ENCODE data around the gene FBXL22. TPM values are rescaled to one million over a fixed set of nuclear protein-coding genes. Genes with fewer than 3 reads are reported as not detected.

Gene FBXL22
- total RNA-seq, 1 donor from 2014 or later = 1.4 TPM

DNA sequence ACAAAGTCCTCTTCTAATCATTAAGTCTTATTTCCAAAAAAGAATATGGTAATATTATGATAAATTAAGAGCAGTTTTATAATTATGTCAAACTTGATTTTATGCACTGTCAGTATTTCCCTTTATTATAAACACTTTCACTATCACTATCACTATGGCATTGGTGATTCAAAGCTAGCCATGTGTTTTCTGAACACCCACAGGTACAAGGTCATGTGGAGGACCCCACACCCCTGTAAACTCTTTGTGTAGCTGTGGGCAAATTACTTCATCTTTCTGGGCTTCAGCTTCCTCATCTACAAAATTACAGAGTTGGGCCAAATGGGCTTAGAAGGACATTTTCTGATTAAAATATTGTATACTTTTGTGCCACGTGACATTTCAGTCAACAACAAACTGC lies 41.7 kb downstream of the FBXL22 start:
- DNase-seq (no peak), ATAC-seq (no peak)
- no peaks in the 10 kb centered on the region for H3K4me1 ChIP-seq
- H3K36me3 ChIP-seq = peaks cover 99% of the 10 kb centered on the region
- H3K9me3 ChIP-seq = no peaks in the 10 kb centered on the region
- no peaks in the 10 kb centered on the region for H3K27me3 ChIP-seq (ENCODE audit: low read depth)
- H3K27ac ChIP-seq = no peak overlapping the region
- intact Hi-C loops (cut with DNase I) = no loop called here
- H3K4me3 ChIP-seq = no peak overlapping the region
- TF ChIP-seq, protein P1, sequence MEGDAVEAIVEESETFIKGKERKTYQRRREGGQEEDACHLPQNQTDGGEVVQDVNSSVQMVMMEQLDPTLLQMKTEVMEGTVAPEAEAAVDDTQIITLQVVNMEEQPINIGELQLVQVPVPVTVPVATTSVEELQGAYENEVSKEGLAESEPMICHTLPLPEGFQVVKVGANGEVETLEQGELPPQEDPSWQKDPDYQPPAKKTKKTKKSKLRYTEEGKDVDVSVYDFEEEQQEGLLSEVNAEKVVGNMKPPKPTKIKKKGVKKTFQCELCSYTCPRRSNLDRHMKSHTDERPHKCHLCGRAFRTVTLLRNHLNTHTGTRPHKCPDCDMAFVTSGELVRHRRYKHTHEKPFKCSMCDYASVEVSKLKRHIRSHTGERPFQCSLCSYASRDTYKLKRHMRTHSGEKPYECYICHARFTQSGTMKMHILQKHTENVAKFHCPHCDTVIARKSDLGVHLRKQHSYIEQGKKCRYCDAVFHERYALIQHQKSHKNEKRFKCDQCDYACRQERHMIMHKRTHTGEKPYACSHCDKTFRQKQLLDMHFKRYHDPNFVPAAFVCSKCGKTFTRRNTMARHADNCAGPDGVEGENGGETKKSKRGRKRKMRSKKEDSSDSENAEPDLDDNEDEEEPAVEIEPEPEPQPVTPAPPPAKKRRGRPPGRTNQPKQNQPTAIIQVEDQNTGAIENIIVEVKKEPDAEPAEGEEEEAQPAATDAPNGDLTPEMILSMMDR (IDR thresholded peaks at IDR 0.05) = no peak

DNA sequence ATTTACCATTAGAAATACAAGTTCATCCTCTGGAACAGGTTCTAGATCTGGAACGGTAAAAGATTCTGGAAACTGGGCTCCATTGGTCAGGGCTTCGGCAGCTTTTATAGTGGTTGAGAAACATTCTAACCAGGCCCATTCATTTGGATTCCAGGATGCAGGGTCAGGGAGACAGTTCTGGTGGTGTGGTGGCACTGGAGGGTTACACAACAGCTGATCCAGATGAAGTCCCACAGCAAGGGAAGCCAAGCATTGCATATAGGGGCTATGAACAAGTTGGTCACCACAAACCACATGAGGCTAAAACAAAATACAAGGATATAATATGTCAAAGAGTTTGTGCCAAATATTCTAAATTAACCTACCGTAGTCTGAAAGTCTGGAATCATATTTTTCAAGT lies 43.0 kb downstream of the FBXL22 start:
- Histone ChIP-seq H3K27me3 (ENCODE audit: low read depth) (no peaks in the 10 kb centered on the region), H3K36me3 (peaks cover 99% of the 10 kb centered on the region), H3K9me3 (no peaks in the 10 kb centered on the region), H3K27ac (no peak overlapping the region), H3K4me3 (no peak overlapping the region), H3K4me1 (no peaks in the 10 kb centered on the region)
- intact Hi-C loops (cut with DNase I) = no loop called here
- no peak for ATAC-seq
- DNase-seq = no peak
- TF ChIP-seq, protein P1 (IDR thresholded peaks at IDR 0.05) = no peak

Other genes with a start within 250 kb of the FBXL22 start
- 4.9 TPM for gene CA12, start 215.5 kb upstream of the FBXL22 start, total RNA-seq
- 74.5 TPM for gene USP3, start 92.8 kb upstream of the FBXL22 start, total RNA-seq
- 126 TPM for gene HERC1, start 236.6 kb downstream of the FBXL22 start, total RNA-seq